HepG2 (cell line): ENCODE measurements around the gene SPSB2. TPM values are rescaled to one million over a fixed set of nuclear protein-coding genes. Genes with fewer than 3 reads are reported as not detected.

Experiments
- ESRRA ChIP-seq: sonication (generic); formaldehyde crosslinking; IDR thresholded peaks from 2 replicates; pipeline ENCODE4 v1.5.1; 2020; ENCODE audit warnings: mild to moderate bottlenecking, low read depth, missing genetic modification reagents
- MAFG ChIP-seq: sonication (generic); formaldehyde crosslinking; IDR thresholded peaks from 2 replicates; pipeline ENCODE4 v1.5.1; 2020; ENCODE audit warnings: mild to moderate bottlenecking, missing genetic modification reagents
- PHF20 ChIP-seq: sonication (generic); formaldehyde crosslinking; IDR thresholded peaks from 2 replicates; pipeline ENCODE4 v1.5.0; 2020; ENCODE audit warnings: mild to moderate bottlenecking, missing genetic modification reagents
- RAD21 ChIP-seq: fragments of 450-650 bp; formaldehyde crosslinking; IDR thresholded peaks from 2 replicates; pipeline ENCODE4 v1.5.0; 2020; ENCODE audit warnings: mild to moderate bottlenecking
- U2AF1 ChIP-seq: fragments of 200-400 bp; formaldehyde crosslinking; optimal IDR thresholded peaks from 2 replicates; pipeline ENCODE3; 2017; ENCODE audit warnings: mild to moderate bottlenecking, low read depth, low read length
- YEATS2 ChIP-seq: sonication (generic); formaldehyde crosslinking; IDR thresholded peaks from 2 replicates; pipeline ENCODE4 v1.4.0; 2020; ENCODE audit warnings: missing genetic modification reagents, borderline replicate concordance
- ZNF709 ChIP-seq: sonication (generic); formaldehyde crosslinking; IDR thresholded peaks from 2 replicates; pipeline ENCODE4 v1.5.0; 2020; ENCODE audit warnings: mild to moderate bottlenecking, missing genetic modification reagents
- ZNF75D ChIP-seq: sonication (generic); formaldehyde crosslinking; IDR thresholded peaks from 2 replicates; pipeline ENCODE4 v1.8.1; 2023; ENCODE audit warnings: missing genetic modification reagents, mild to moderate bottlenecking, borderline replicate concordance
- polyA plus RNA-seq, 8 experiments: library from polyadenylated mRNA; depleted of rRNA in 3 of 8; stranded (reverse) in 7 of 8; unstranded in 1 of 8; fragments of >200 nt; fragmentation: Illumina TruSeq in 4 of 8; extraction: Trizol in 4 of 8; gene quantifications; 2 replicates each; pipeline versions ENCODE4 v1.2.1 to v1.2.3, GENCODE V29; 2011 to 2016; ENCODE audit warnings: low read depth in 4 of 8, missing spikeins in 1 of 8, mixed read lengths in 1 of 8; ENCODE audit not compliant: insufficient read depth in 1 of 8
- total RNA-seq, 5 experiments: library from RNA; depleted of rRNA; stranded (reverse); fragments of >200 nt; fragmentation: Illumina TruSeq; extraction: Trizol; gene quantifications; 2 replicates each; pipeline ENCODE4 v1.2.3, GENCODE V29; 2016; ENCODE audit warnings: low read depth in 1 of 5
- TF ChIP-seq, protein P1 (sequence below): sonication (generic); formaldehyde crosslinking; IDR thresholded peaks from 2 replicates; pipeline ENCODE4 v1.8.0; 2022; ENCODE audit warnings: mild to moderate bottlenecking, missing genetic modification reagents, moderate library complexity
- TF ChIP-seq, protein P2 (sequence below): sonication (generic); formaldehyde crosslinking; IDR thresholded peaks from 2 replicates; pipeline ENCODE4 v1.8.1; 2023; ENCODE audit warnings: mild to moderate bottlenecking, missing genetic modification reagents
- TF ChIP-seq, protein P3 (sequence below): sonication (generic); formaldehyde crosslinking; IDR thresholded peaks from 2 replicates; pipeline ENCODE4 v1.4.0; 2020; ENCODE audit warnings: missing genetic modification reagents, borderline replicate concordance
- TF ChIP-seq, protein P4 (sequence below): sonication (generic); formaldehyde crosslinking; IDR thresholded peaks from 2 replicates; pipeline ENCODE4 v1.5.1; 2020; ENCODE audit warnings: missing genetic modification reagents, mild to moderate bottlenecking, borderline replicate concordance
- TF ChIP-seq, protein P5 (sequence below): sonication (generic); formaldehyde crosslinking; IDR thresholded peaks from 2 replicates; pipeline ENCODE4 v1.8.0; 2023; ENCODE audit warnings: mild to moderate bottlenecking, missing genetic modification reagents
- TF ChIP-seq, protein P6 (sequence below): sonication (generic); formaldehyde crosslinking; IDR thresholded peaks from 2 replicates; pipeline ENCODE4 v1.4.0; 2020; ENCODE audit warnings: missing genetic modification reagents, borderline replicate concordance

SPSB2 gene
- total and polyA plus RNA-seq, 2 of the 13 experiments (the other 11 are each of a cell fraction or from before 2014, with no cell fraction given): 2.0 to 6.2 TPM

DNA sequence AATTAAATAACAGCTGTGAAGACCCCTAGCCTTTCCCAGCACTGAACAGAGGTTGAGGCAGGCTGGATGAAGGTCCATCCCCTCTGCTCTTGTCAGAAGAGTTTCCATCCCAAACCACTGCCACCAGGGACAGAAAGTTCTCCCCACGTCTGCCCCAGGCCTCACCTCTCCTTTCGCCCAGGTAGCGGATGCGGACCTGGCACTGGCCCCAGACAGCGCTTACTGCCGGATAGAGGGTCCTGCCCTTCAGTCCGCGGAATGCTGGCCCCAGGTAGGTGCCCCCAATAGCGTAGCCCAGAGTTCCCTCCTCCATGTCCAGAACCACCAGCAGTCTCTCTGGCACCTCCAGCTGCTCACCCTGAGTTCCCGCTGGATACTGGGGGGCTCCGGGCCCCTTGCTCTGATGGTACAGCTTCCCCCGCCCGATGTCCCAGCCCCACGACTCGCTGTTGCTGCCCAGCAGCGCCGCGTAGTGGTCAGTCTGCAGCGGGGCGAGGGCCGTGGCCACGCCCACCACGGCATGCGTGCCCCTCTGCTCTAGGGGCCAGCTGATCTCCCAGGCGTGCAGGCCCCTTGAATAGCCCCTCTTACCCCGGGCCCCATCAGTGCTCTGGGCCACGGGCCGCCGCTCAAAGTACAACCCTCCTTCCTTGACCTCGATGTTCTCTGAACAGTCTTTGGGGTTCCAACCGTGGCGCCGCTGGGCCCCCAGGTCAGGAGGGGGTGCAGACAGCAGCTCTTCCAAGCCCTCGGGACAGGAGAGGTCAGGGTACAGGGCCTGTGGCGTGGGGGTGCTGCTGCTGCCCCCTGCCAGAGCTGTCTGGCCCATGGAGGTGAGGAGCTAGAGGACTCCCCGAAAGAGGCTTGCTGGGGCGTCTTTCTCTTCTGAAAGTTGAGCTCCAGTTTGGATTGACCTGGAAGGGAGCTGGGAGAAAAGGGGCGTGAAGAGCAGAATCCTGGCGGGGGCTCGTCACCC is 742 bp downstream of the SPSB2 start (continued):
- TF ChIP-seq, protein P1, sequence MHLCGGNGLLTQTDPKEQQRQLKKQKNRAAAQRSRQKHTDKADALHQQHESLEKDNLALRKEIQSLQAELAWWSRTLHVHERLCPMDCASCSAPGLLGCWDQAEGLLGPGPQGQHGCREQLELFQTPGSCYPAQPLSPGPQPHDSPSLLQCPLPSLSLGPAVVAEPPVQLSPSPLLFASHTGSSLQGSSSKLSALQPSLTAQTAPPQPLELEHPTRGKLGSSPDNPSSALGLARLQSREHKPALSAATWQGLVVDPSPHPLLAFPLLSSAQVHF (CRISPR knock-in tag): 0 out of 2 replicates have a peak, but pooled peaks have one; percentile 57
- no peak for TF ChIP-seq MAFG (CRISPR knock-in tag)
- TF ChIP-seq, protein P2, sequence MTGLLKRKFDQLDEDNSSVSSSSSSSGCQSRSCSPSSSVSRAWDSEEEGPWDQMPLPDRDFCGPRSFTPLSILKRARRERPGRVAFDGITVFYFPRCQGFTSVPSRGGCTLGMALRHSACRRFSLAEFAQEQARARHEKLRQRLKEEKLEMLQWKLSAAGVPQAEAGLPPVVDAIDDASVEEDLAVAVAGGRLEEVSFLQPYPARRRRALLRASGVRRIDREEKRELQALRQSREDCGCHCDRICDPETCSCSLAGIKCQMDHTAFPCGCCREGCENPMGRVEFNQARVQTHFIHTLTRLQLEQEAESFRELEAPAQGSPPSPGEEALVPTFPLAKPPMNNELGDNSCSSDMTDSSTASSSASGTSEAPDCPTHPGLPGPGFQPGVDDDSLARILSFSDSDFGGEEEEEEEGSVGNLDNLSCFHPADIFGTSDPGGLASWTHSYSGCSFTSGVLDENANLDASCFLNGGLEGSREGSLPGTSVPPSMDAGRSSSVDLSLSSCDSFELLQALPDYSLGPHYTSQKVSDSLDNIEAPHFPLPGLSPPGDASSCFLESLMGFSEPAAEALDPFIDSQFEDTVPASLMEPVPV (CRISPR knock-in tag): no peak
- TF ChIP-seq, protein P3, sequence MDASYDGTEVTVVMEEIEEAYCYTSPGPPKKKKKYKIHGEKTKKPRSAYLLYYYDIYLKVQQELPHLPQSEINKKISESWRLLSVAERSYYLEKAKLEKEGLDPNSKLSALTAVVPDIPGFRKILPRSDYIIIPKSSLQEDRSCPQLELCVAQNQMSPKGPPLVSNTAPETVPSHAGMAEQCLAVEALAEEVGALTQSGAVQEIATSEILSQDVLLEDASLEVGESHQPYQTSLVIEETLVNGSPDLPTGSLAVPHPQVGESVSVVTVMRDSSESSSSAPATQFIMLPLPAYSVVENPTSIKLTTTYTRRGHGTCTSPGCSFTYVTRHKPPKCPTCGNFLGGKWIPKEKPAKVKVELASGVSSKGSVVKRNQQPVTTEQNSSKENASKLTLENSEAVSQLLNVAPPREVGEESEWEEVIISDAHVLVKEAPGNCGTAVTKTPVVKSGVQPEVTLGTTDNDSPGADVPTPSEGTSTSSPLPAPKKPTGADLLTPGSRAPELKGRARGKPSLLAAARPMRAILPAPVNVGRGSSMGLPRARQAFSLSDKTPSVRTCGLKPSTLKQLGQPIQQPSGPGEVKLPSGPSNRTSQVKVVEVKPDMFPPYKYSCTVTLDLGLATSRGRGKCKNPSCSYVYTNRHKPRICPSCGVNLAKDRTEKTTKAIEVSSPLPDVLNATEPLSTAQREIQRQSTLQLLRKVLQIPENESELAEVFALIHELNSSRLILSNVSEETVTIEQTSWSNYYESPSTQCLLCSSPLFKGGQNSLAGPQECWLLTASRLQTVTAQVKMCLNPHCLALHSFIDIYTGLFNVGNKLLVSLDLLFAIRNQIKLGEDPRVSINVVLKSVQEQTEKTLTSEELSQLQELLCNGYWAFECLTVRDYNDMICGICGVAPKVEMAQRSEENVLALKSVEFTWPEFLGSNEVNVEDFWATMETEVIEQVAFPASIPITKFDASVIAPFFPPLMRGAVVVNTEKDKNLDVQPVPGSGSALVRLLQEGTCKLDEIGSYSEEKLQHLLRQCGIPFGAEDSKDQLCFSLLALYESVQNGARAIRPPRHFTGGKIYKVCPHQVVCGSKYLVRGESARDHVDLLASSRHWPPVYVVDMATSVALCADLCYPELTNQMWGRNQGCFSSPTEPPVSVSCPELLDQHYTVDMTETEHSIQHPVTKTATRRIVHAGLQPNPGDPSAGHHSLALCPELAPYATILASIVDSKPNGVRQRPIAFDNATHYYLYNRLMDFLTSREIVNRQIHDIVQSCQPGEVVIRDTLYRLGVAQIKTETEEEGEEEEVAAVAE (CRISPR knock-in tag): no peak
- peak; percentile 70 for TF ChIP-seq U2AF1
- no peak for TF ChIP-seq ZNF709
- TF ChIP-seq, protein P4, sequence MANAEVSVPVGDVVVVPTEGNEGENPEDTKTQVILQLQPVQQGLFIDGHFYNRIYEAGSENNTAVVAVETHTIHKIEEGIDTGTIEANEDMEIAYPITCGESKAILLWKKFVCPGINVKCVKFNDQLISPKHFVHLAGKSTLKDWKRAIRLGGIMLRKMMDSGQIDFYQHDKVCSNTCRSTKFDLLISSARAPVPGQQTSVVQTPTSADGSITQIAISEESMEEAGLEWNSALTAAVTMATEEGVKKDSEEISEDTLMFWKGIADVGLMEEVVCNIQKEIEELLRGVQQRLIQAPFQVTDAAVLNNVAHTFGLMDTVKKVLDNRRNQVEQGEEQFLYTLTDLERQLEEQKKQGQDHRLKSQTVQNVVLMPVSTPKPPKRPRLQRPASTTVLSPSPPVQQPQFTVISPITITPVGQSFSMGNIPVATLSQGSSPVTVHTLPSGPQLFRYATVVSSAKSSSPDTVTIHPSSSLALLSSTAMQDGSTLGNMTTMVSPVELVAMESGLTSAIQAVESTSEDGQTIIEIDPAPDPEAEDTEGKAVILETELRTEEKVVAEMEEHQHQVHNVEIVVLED (CRISPR knock-in tag): peak; percentile 82
- TF ChIP-seq YEATS2: no peak; the same call in 1 of the 2 replicates
- TF ChIP-seq, protein P5, sequence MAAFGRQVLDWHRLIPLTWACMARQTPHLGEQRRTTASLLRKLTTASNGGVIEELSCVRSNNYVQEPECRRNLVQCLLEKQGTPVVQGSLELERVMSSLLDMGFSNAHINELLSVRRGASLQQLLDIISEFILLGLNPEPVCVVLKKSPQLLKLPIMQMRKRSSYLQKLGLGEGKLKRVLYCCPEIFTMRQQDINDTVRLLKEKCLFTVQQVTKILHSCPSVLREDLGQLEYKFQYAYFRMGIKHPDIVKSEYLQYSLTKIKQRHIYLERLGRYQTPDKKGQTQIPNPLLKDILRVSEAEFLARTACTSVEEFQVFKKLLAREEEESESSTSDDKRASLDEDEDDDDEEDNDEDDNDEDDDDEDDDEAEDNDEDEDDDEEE: 0 out of 2 replicates have a peak, but pooled peaks have one; percentile 77
- peak; percentile 39; the same call in 1 of the 2 replicates for TF ChIP-seq ESRRA (CRISPR knock-in tag)
- TF ChIP-seq PHF20 (CRISPR knock-in tag): peak; percentile 40; the same call in 1 of the 2 replicates
- TF ChIP-seq ZNF75D: no peak
- peak; percentile 75 for TF ChIP-seq RAD21 (CRISPR knock-in tag)
- TF ChIP-seq, protein P6, sequence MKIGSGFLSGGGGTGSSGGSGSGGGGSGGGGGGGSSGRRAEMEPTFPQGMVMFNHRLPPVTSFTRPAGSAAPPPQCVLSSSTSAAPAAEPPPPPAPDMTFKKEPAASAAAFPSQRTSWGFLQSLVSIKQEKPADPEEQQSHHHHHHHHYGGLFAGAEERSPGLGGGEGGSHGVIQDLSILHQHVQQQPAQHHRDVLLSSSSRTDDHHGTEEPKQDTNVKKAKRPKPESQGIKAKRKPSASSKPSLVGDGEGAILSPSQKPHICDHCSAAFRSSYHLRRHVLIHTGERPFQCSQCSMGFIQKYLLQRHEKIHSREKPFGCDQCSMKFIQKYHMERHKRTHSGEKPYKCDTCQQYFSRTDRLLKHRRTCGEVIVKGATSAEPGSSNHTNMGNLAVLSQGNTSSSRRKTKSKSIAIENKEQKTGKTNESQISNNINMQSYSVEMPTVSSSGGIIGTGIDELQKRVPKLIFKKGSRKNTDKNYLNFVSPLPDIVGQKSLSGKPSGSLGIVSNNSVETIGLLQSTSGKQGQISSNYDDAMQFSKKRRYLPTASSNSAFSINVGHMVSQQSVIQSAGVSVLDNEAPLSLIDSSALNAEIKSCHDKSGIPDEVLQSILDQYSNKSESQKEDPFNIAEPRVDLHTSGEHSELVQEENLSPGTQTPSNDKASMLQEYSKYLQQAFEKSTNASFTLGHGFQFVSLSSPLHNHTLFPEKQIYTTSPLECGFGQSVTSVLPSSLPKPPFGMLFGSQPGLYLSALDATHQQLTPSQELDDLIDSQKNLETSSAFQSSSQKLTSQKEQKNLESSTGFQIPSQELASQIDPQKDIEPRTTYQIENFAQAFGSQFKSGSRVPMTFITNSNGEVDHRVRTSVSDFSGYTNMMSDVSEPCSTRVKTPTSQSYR (CRISPR knock-in tag): peak; percentile 45
